GM12874 (cell line): ENCODE results near the gene LMO7.

ENCODE experiments used
- TF ChIP-seq, protein P1 (sequence below): IDR thresholded peaks from 2 replicates; pipeline ENCODE4 v1.5.1; 2011; ENCODE audit warnings: low read depth, mild to moderate bottlenecking, control low read depth, low read length, moderate library complexity; ENCODE audit not compliant: insufficient read depth

LMO7 gene

DNA sequence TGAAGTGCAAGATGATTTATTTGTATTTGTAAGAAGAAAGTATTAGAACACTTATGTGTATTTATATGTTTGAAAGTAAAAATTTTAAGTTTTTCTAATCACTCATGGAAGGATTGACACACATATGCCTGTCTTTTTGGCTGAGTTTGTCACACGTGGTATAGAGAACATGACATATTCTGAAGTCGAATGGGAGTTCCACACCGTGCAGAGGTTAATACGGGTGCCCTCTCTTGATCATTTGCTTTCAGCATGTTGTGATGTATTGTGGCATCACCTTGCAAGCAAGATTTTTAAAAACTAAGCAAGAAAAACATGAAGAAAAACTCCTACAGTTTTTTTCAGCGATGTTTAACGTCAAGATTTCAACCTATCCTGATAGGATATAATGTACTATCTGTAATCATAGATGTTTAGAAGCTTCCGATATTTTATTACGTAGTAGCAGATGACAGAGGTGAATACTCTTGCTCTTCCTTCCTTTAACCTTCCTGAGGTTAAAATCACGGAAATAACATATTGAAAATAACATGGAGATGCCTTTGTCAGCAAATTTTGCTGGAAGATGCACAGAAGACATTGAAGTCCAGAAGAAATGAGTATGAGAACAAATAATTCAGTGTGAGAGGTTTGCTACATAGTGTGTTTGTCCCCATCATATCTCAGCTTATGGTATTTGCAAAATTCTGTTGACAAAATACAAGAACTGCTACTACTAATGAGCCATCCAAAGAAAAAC, 231.4 kb downstream of the LMO7 start:
- TF ChIP-seq, protein P1, sequence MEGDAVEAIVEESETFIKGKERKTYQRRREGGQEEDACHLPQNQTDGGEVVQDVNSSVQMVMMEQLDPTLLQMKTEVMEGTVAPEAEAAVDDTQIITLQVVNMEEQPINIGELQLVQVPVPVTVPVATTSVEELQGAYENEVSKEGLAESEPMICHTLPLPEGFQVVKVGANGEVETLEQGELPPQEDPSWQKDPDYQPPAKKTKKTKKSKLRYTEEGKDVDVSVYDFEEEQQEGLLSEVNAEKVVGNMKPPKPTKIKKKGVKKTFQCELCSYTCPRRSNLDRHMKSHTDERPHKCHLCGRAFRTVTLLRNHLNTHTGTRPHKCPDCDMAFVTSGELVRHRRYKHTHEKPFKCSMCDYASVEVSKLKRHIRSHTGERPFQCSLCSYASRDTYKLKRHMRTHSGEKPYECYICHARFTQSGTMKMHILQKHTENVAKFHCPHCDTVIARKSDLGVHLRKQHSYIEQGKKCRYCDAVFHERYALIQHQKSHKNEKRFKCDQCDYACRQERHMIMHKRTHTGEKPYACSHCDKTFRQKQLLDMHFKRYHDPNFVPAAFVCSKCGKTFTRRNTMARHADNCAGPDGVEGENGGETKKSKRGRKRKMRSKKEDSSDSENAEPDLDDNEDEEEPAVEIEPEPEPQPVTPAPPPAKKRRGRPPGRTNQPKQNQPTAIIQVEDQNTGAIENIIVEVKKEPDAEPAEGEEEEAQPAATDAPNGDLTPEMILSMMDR, result no peak

DNA sequence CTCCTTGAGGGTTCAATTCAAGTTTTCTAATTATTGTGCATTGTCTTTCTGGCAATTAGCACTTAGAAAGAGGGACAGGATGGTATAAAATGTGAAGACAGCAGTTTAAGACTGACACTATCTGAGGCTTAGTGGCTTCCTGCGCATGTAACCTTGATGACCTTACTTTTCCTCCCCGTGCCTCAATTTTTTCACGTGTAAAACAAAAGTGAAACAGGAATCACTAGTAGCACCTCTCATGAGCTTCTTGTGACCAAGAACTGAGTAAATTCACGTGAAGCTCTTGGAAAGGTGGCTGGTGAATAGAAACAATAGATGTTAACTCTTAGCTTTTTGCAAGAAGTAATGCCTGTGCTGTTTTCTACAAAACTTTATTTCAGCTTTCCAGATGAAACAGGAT, 233.9 kb downstream of the LMO7 start:
- TF ChIP-seq, protein P1, result no peak

DNA sequence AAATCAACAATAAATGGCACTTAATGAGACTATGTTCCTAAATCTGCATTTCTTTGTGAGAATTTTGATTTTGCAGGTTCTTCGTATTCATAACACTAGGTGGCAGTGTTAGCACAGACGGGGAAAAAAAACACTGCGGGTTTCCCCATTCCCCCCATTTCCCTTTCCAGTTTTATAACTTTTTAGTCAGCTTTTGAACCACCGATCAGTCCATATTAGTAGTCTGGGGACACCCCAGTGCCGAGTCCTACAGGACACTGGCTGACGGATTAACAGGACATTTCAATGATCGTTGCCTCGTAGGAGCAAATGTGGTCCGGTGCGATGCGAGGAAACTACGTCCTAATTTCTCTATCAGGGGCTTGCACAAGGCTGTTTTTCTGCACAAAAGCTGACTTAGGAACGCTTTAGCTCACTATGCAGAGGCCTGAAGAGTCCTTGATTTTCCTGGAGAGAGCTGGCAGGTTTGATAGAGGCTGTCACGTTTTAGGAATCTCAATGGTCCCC, 234.3 kb downstream of the LMO7 start:
- TF ChIP-seq, protein P1, result peak; percentile 55

DNA sequence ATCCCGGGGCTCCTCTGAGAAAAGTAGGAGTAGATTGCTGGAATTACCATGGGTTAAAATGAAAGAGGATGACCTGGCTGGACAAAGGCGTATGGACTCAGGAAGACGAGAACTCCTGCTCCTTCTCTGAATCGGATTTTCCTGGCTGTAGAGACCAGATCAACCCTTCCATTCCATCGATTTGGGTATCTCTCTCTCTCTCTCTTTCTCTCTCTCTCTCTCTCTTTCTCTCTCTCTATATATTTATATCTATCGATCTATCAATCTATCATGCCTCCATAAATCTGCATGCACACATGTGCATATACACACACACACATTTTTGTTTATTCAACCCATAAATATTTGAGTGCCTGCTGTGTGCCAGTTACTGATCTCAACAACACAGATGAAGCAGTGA, 234.9 kb downstream of the LMO7 start:
- TF ChIP-seq, protein P1, result no peak

DNA sequence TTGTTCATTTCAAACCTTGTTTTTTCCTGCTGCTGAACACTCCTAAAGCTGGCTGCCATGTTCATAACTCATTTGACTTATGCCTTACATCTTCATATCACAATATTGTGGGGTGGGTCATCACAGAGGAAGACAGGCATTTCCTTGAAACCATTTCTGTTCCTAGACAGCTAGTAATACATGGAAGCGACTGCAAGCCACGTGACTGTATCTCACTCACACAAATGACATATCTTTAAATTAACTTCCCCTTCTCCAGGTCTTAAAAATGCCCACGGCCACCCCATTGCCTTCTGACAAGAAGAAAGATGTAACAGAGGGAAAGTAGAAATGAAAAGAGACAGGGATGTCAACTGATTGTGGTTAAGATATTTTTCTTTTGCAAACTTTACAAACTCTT, 236.8 kb downstream of the LMO7 start:
- TF ChIP-seq, protein P1, result no peak

DNA sequence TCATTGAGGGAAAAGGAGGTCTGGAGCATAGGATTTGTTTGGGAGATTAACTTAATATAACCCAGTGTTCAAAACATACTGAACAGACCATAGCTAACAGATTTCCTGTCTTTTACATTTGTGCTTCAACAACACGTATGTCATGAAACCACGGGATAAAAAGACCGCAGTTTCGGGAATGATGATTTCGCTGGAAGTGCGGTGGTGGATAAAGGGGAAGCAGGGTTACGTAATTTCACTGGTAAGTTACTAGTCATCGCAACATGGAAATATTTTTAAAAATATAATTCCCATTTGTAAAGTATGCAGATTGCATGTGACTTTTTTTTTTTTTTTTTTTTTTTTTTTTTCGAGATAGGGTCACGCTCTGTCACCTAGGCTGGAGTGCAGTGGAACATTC, 237.4 kb downstream of the LMO7 start:
- TF ChIP-seq, protein P1, result no peak

DNA sequence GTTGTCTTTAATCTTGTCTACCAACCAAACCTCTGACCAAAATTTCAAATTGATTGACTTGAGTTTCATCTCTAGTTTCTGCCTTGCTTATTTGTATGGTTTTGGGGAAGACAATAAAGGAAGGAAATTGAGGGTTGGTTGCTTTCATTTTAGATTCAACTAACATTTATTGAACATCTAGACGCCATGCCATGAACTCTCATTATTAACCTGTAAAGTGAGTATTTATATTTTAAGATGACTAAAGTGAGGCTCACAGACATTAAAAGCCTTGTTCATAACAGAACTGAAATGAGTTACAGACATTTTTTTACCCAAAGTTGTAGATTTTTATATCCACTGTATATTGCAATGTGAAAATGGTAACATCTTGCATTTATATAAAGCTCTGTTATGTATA, 239.3 kb downstream of the LMO7 start:
- TF ChIP-seq, protein P1, result no peak
